SHP77 (cell line): Measurements from ENCODE around the gene LRGUK.
"Not testable (repeated sequence)": the region's sequence is repeated elsewhere in the genome, so short reads cannot be mapped to it uniquely, and the experiment has no call there.

Experiments
- DNase-seq, 2 experiments: peaks; one replicate each; lab custom pipeline; 2025; lab: John Stamatoyannopoulos, UW

LRGUK gene

GRCh38 chr7:134186027-134186426, 58.9 kb downstream of the LRGUK start:
- DNase-seq = no peak

- DNase-seq = no peak
These were observed 59.7 kb downstream of the LRGUK start for GRCh38 chr7:134186801-134187200.

GRCh38 chr7:134187893-134188292, 60.8 kb downstream of the LRGUK start:
- DNase-seq = no peak

DNA sequence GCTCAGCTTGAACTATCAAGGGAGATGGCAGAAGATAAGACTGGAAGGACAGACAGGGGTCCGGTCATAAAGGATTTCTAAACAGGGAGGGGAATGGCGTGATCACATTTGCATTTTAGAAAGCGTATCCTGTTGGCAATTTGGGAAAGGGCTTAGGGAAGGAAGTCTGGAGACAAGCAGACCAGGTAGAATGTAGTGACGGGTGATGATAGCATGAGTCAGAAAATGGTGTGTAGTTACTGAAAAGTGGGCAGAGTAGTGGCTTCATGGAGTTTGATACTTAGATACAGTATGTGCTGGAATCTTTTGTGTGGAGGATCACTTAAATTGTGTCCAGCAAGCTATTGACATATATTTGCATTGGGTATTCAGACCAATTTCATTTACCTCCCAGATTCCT, 61.2 kb downstream of the LRGUK start:
- no peak for DNase-seq

GRCh38 chr7:134189559-134189958, 62.4 kb downstream of the LRGUK start:
- DNase-seq = no peak

- no peak for DNase-seq
These were observed 64.7 kb downstream of the LRGUK start for GRCh38 chr7:134191876-134192275.

DNA sequence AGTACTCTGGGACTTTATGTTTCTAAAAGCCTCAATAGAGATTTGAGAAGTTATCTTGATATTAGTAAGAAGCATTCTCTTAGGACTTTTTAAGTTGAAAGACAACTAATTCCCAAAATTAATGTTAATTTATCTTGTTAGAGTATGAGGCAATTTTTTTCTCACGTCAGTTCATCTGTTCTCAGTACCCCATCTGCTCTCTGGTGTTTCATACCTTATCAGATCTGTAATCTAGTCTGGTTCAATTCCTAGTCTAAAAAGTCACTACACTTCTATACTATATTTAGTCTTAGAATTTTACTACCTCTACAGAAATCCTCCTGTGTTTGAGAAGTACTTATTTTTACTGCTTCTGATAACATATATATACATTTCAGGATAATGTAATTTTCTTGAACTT, 66.1 kb downstream of the LRGUK start:
- DNase-seq = no peak

DNA sequence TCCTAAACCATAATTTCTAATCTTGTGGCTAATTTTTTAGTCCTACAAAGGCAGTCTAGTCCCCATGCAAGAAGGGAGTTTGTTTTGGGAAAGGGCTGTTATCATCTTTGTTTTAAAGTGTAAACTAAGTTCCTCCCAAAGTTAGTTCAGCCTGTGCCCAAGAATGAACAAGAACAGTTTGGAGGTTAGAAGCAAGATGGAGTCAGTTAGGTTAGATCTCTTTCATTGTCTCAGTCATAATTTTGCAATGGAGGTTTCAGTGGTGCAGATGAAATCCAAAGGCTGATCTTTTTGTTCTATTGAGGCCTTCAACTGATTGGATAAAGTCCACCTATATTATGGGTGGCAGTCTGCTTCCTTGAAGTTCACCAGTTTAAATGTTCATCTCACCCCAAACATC, 68.1 kb downstream of the LRGUK start:
- no peak for DNase-seq

GRCh38 chr7:134196439-134196838, 69.3 kb downstream of the LRGUK start:
- DNase-seq = no peak

GRCh38 chr7:134197345-134197744, 70.2 kb downstream of the LRGUK start:
- DNase-seq = no peak

- DNase-seq = no peak
These were observed 73.8 kb downstream of the LRGUK start for GRCh38 chr7:134200970-134201369.

- no peak for DNase-seq
These were observed 74.6 kb downstream of the LRGUK start for GRCh38 chr7:134201569-134202261.

- no peak for DNase-seq
These were observed 76.2 kb downstream of the LRGUK start for GRCh38 chr7:134203186-134203889.

GRCh38 chr7:134209322-134210015, 82.3 kb downstream of the LRGUK start:
- DNase-seq = no peak

DNA sequence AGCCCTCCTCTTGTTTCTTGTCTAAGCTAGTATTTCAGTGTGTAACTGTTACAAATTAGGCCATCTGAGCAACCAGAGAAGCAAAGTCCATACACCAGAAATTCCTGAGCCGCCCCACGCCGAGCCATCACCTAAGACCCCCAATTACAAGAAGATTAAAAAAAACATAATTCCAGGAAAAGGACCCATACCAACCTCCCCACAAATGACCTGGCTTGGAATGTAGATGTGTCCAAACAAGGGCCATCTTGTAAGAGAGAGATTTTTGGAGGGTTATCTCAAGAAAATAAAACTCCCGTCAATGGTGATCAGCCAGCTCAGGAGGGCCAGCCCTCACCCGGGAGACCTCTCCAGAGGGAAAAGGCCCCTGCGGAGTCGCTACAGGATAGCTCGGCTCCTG, 83.1 kb downstream of the LRGUK start:
- DNase-seq = no peak

DNA sequence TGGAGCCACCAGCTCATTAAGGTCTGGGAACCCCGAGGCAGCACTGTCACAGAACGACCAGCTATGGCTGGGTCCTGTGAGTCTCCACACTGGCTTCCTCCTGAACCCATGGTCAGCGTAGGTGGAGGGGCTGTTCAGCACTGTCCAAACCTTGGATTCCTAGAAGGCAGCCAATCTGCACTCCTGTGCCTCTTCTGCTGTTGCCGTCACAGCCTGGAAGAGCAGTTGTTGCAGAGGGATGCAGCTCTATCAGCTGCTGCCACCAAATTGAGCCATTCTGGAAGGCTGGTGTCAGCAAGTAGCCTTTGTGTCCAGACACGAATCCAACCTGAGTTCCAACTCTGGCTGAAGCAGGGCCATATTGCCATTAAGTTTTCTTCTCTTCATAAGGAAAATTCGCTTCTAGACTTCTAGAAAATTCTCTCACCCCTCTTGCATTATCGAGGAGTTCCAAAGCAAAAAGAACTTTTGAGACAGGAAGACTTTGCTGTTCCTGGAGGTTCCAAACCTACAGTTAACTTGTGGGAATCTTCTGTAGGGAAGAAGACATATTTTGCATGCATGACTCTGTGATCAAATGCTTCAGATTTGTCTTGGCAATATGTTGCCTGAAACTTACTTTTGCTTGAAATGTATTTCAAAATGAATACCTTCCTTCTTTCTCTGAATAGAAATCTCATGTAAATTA, 84.0 kb downstream of the LRGUK start:
- DNase-seq = no peak

DNA sequence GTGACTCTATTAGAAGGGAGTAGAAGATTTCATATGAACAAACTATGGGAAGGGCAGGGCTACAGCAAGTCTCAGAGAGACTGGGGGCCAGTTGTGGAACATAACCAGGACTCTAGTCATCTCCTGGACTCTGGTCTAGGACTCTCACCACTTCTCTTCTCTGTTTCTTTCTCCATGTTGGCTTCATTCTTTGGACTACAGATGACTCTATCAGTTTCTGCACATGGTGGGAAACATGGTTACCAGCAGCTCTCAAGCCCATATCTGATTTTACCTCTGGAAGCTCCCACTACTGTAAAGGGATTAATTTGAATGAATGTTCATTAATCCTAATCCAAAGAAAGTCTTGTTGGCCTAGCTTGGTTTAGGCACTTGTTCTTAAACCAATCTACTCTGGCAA, 84.7 kb downstream of the LRGUK start:
- DNase-seq = no peak

DNA sequence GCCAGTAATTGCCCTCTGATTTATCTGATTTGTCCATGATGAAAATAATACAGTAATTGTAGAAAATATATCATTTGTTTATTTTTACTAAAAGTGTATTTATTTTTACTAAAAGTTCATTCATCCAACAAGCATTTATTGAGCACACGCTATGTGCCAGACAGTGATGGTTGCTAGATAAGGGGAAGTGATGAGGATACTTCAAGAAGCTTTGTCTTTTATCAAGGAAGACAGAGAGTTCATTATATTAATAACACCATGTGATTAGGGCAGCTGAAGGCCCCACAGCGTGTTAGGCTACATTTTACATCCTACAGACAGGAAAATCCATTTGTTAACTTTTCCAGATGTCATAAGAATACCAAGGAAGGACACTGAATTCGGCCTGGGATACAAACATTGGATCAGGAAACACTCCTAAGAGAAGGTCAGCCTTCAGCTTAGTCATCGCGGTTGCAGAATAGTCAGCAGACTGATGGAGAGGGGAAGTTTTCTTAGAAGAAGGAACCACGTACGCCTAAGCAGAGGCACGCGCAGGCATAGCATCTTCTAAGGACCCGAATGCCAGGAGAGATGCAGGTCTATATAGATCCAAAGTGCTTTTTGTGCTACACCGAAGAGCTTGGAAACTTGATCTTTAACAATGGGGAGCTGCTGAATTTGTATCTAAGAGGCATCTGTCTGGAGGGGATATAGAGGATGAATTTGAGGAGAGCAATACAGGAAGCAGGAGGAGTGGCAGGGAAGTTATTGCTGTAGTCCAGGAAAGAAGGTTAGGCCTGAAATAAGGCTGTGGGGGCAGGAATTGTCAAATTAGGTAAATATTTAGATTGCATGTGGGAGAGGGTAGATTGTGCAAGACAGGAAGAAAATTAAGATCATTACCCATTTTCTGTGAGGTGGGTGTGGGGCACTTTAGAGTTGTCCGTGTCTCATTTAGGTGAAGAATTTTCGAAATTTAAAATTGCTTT, 85.7 kb downstream of the LRGUK start:
- DNase-seq = no peak

GRCh38 chr7:134220236-134220635, 93.1 kb downstream of the LRGUK start:
- DNase-seq = no peak

GRCh38 chr7:134231296-134231695, 104.2 kb downstream of the LRGUK start:
- DNase-seq = not testable (repeated sequence)

DNA sequence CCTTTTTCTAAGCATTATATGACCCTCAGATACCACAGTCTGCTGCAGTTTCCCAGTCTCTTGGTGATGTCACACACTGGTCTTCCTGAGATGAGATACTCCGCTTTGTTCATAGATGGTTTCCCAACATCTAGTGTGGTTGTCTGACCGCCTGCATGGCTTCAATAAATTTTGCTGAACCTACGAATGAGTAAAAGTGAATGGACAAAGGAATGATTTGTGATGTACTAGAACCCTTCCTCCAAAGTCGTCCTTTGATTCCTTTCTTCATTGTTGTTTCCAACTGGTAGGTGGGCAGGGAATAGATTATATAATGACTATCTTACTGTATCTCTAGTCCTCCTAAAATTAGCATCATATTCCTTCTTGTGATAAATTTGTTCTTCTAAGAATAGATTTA, 107.1 kb downstream of the LRGUK start:
- DNase-seq = no peak
